ENCODE measurements around the gene ZFYVE26. TPM values are rescaled to one million over a fixed set of nuclear protein-coding genes. Genes with fewer than 3 reads are reported as not detected.

ZFYVE26 gene
- total and polyA plus RNA-seq, 10 of the 15 experiments (the other 5 are each of a cell fraction or from before 2014, with no cell fraction given): 1.00 to 25.6 (median 12.0) TPM

GRCh38 chr14:67728258-67728657, 88.1 kb downstream of the ZFYVE26 start:
- ChIA-PET POLR2A (interaction anchor here (0.7 kb wide), 1 partner anchor 1477 kb away, joined by 4 read pairs; no protein-coding TSS in a partner anchor), CTCF (no interaction called here), RAD21 (ENCODE audit: unreplicated experiment) (no interaction called here), SMC1A (ENCODE audit: uncharacterized antibody, unreplicated experiment) (interaction anchor here (1.8 kb wide), 1 partner anchor 24 kb away, joined by 4 read pairs; no protein-coding TSS in a partner anchor)
- H3K27me3 ChIP-seq (replicated peaks in 1 of 2; ENCODE audit: control insufficient read depth in 2 of 2, insufficient read depth in 2 of 2, low read length in 1 of 2): no peaks in the 10 kb centered on the region
- intact Hi-C loops (cut with micrococcal nuclease; ENCODE audit: unreplicated experiment): no loop called here
- no peaks in the 10 kb centered on the region for H4K20me1 ChIP-seq (ENCODE audit: control insufficient read depth, insufficient read depth)
- H3K36me3 ChIP-seq (ENCODE audit: control insufficient read depth in 2 of 2, insufficient read depth in 2 of 2, low read length in 1 of 2): no peaks in the 10 kb centered on the region
- no peak for DNase-seq (ENCODE audit: low read depth, low spot score)
- no peak overlapping the region for H3K9ac ChIP-seq (ENCODE audit: control insufficient read depth, insufficient read depth, low read length)
- H3K4me1 ChIP-seq (ENCODE audit: control insufficient read depth, insufficient read depth, low read length): no peaks in the 10 kb centered on the region
- no peak overlapping the region for H2AFZ ChIP-seq (ENCODE audit: control insufficient read depth, low read depth, low read length)
- no TSS peak for BruUV-seq (replicated peaks)
- no peak for ATAC-seq
- no peaks in the 10 kb centered on the region for H3K79me2 ChIP-seq (ENCODE audit: control insufficient read depth, insufficient read depth, low read length)
- in situ Hi-C loops (cut with MboI): no loop called here
- no peak overlapping the region for H3K4me3 ChIP-seq
- TF ChIP-seq NFYA (IDR thresholded peaks at IDR 0.05; ENCODE audit: borderline replicate concordance, low read depth, low read length) (no peak), ZNF687 (IDR thresholded peaks at IDR 0.05) (no peak), BHLHE40 (IDR thresholded peaks at IDR 0.05; ENCODE audit: borderline replicate concordance in 1 of 2, low read depth in 2 of 2, low read length in 1 of 2) (no peak), BMI1 (IDR thresholded peaks at IDR 0.05; ENCODE audit: borderline replicate concordance) (no peak), PKNOX1 (IDR thresholded peaks at IDR 0.05) (no peak), SIX5 (IDR thresholded peaks at IDR 0.05; ENCODE audit: low read depth, low read length, severe bottlenecking) (no peak), CREB1 (IDR thresholded peaks at IDR 0.05; ENCODE audit: low read depth) (no peak), TAF1 (IDR thresholded peaks at IDR 0.05; ENCODE audit: borderline replicate concordance, low read depth, low read length) (no peak), NR2C2 (IDR thresholded peaks at IDR 0.05; ENCODE audit: borderline replicate concordance, control insufficient read depth, insufficient read length, low read depth) (no peak), SMARCA5 (IDR thresholded peaks at IDR 0.05) (no peak), SP1 (IDR thresholded peaks at IDR 0.05; ENCODE audit: low read depth, low read length) (no peak), BCL11A (IDR thresholded peaks at IDR 0.05; ENCODE audit: low read depth, low read length) (no peak), MLLT1 (IDR thresholded peaks at IDR 0.05) (no peak), ATF3 (IDR thresholded peaks at IDR 0.05; ENCODE audit: borderline replicate concordance, extremely low read depth, low read depth, low read length) (no peak)
- no peak overlapping the region for H3K4me2 ChIP-seq (ENCODE audit: control insufficient read depth, insufficient read depth)
- H3K9me3 ChIP-seq (replicated peaks; ENCODE audit: control insufficient read depth, insufficient read depth, low read length): no peaks in the 10 kb centered on the region; the same call in 2 of the 3 replicates
- FAIRE-seq: no peak
- no peak overlapping the region for H3K27ac ChIP-seq (ENCODE audit: control insufficient read depth, insufficient read depth)

All from GM12878 (cell line).